Mononuclear cell (primary cell): Measurements from ENCODE around the gene PCNT. TPM values are rescaled to one million over a fixed set of nuclear protein-coding genes. Genes with fewer than 3 reads are reported as not detected.

Experiments used
- H3K27me3 ChIP-seq: 2 replicates; pipeline ENCODE4 v1.6.0; 2011; ENCODE audit warnings: low read length, control low read depth; ENCODE audit not compliant: insufficient read depth
- H3K4me1 ChIP-seq: 2 replicates; pipeline ENCODE4 v1.5.1; 2011; ENCODE audit warnings: mild to moderate bottlenecking, low read length, control low read depth; ENCODE audit not compliant: insufficient read depth
- H3K4me3 ChIP-seq: 2 replicates; pipeline ENCODE4 v1.5.1; 2011; ENCODE audit warnings: mild to moderate bottlenecking, low read length, moderate library complexity
- H3K9me3 ChIP-seq: 2 replicates; pipeline ENCODE4 v1.5.1; 2011; ENCODE audit warnings: low read depth, mild to moderate bottlenecking, control low read depth, low read length
- total RNA-seq: library from RNA; depleted of rRNA; stranded (reverse); fragments of >200 nt; gene quantifications from one replicate; pipeline ENCODE4 v1.2.3, GENCODE V29; 2012

Gene PCNT
- total RNA-seq, 1 donor: 27.9 TPM

DNA sequence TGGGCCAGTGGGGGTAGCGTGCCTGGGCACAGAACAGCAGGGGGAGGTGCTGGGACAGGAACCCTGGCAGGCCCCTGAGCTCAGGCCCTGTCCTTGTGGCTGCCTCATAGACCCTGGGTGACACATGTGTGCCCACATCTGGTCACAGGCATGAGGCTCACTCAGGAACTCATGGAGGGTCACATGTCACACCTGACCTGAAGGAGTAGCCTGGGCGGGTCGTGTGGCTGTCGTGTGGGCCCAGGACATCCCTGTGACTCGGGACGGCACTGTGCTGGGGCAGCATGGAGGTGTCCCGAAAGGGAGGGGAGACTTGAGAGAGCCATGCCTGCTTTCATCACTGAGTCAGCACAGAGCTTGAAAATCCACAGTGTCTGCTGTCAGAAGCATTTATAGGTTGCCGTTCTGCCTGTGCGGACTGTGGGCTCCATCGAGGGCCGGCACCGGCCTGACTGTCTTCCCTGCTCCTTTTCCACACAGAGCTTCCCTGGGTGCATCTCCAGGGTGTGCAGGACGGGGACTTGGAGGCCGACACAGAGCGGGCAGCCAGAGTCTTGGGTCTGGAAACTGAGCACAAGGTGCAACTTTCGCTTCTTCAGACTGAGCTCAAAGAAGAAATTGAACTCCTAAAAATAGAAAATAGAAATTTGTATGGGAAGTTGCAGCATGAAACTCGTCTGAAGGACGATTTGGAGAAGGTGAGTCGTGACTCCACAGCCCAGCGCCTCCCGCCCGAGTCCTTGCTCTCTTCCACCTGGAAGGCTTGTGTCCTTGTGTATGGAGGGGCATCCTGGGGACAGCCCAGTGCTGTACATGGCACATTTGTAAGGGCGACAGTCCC lies 32.8 kb downstream of the PCNT start:
- Histone ChIP-seq H3K27me3 (no peaks in the 10 kb centered on the region), H3K9me3 (no peaks in the 10 kb centered on the region), H3K4me3 (no peak overlapping the region), H3K4me1 (no peaks in the 10 kb centered on the region)

- no peaks in the 10 kb centered on the region for H3K4me1 ChIP-seq
- H3K4me3 ChIP-seq: no peak overlapping the region
- H3K27me3 ChIP-seq: no peaks in the 10 kb centered on the region
- H3K9me3 ChIP-seq: no peaks in the 10 kb centered on the region
Observed at GRCh38 chr21:46357335-46357604, 33.3 kb downstream of the PCNT start.

DNA sequence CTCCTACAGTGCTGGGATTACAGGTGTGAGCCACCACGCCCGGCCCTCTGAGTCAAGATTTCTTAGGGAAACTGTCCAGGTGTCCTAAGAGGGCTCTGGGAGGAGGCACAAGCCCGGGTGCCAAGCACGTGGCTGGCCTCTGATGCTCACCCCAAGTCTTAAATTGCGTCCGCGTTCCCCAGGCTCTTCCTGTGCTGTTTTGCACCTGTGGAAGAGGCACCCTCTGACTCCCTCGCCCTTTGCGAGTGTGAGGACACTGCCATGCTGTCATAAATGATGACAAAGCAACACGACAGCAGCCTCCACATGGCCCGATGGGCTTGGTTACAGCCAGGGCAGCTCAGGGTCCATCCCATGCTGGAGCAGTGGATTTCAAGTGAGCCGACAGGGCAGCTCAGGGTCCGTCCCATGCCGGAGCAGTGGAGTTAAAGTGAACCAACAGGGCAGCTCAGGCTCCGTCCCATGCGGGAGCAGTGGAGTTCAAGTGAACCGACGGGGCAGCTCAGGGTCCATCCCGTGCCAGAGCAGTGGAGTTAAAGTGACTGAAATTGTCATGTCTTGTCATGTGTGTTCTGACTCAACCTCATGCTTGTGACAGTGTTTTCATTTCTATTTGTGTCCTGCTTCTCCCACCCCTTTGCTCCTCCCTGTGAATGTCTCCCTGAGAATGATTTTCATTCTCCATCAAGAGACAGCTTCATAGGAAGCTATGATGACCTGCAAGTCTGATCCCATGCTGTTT lies 33.9 kb downstream of the PCNT start:
- Histone ChIP-seq H3K9me3 (no peaks in the 10 kb centered on the region), H3K27me3 (no peaks in the 10 kb centered on the region), H3K4me1 (no peaks in the 10 kb centered on the region), H3K4me3 (no peak overlapping the region)

- H3K27me3 ChIP-seq: no peaks in the 10 kb centered on the region
- H3K9me3 ChIP-seq: no peaks in the 10 kb centered on the region
- no peak overlapping the region for H3K4me3 ChIP-seq
- no peaks in the 10 kb centered on the region for H3K4me1 ChIP-seq
Observed at GRCh38 chr21:46361176-46361575, 37.2 kb downstream of the PCNT start.

- Histone ChIP-seq H3K4me3 (no peak overlapping the region), H3K9me3 (no peaks in the 10 kb centered on the region), H3K27me3 (no peaks in the 10 kb centered on the region), H3K4me1 (no peaks in the 10 kb centered on the region)
Observed at GRCh38 chr21:46361935-46362334, 38.0 kb downstream of the PCNT start.

DNA sequence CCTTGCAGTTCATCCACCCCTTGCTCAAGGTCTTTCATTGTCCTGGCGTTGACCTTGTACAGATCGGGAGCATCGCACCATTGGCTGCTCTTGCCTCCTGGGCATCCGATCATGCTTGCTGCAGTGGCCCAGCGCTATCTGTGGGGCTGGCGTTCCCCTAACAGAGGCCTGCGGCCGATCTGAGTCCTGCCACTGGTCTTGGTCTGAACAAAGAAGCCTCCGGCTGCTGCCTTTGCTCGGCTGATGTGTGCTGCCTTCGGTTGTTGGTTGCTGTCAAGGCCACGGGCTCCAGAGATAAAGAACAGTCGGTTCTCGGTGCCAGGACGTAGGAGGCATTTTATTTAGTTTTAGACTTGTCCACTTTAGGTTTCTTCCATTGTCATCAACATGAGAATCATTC lies 39.0 kb downstream of the PCNT start:
- Histone ChIP-seq H3K4me1 (peaks cover 2% of the 10 kb centered on the region), H3K9me3 (no peaks in the 10 kb centered on the region), H3K4me3 (no peak overlapping the region), H3K27me3 (no peaks in the 10 kb centered on the region)

DNA sequence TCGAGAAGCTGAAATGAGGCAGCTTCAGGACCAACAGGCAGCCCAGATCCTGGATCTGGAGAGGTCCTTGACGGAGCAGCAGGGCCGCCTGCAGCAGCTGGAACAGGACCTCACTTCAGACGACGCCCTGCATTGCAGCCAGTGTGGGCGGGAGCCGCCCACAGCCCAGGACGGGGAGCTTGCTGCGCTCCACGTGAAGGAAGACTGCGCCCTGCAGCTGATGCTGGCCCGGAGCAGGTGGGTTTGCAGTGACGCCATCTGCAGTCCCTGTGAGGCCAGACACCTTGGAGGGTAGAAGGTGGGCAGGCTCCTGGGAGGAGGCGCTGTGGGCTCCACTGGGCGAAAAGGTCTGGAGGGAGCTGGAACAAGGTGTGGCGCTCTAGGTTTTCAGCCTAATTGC lies 39.7 kb downstream of the PCNT start:
- Histone ChIP-seq H3K4me1 (peaks cover 9% of the 10 kb centered on the region), H3K27me3 (no peaks in the 10 kb centered on the region), H3K4me3 (no peak overlapping the region), H3K9me3 (no peaks in the 10 kb centered on the region)

GRCh38 chr21:46366091-46366490 lies 42.1 kb downstream of the PCNT start:
- Histone ChIP-seq H3K9me3 (no peaks in the 10 kb centered on the region), H3K4me1 (peaks cover 21% of the 10 kb centered on the region), H3K4me3 (no peak overlapping the region), H3K27me3 (no peaks in the 10 kb centered on the region)

DNA sequence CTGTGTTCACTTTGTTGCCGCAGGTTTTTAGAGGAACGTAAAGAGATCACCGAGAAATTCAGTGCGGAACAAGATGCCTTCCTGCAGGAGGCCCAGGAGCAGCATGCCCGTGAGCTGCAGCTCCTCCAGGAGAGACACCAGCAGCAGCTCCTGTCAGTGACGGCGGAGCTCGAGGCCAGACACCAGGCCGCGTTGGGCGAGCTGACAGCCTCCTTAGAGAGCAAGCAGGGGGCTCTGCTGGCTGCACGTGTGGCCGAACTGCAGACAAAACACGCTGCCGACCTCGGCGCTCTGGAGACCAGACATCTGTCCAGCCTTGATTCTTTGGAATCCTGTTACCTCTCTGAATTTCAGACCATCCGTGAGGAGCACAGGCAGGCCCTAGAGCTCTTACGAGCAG lies 42.6 kb downstream of the PCNT start:
- Histone ChIP-seq H3K9me3 (no peaks in the 10 kb centered on the region), H3K4me1 (peaks cover 21% of the 10 kb centered on the region)

GRCh38 chr21:46366966-46367365 lies 43.0 kb downstream of the PCNT start:
- Histone ChIP-seq H3K27me3 (no peaks in the 10 kb centered on the region), H3K9me3 (no peaks in the 10 kb centered on the region), H3K4me3 (no peak overlapping the region), H3K4me1 (peaks cover 21% of the 10 kb centered on the region)

More for the DNA sequence above, 42.6 kb downstream of the PCNT start:
- Histone ChIP-seq H3K27me3 (no peaks in the 10 kb centered on the region), H3K4me3 (no peak overlapping the region)

DNA sequence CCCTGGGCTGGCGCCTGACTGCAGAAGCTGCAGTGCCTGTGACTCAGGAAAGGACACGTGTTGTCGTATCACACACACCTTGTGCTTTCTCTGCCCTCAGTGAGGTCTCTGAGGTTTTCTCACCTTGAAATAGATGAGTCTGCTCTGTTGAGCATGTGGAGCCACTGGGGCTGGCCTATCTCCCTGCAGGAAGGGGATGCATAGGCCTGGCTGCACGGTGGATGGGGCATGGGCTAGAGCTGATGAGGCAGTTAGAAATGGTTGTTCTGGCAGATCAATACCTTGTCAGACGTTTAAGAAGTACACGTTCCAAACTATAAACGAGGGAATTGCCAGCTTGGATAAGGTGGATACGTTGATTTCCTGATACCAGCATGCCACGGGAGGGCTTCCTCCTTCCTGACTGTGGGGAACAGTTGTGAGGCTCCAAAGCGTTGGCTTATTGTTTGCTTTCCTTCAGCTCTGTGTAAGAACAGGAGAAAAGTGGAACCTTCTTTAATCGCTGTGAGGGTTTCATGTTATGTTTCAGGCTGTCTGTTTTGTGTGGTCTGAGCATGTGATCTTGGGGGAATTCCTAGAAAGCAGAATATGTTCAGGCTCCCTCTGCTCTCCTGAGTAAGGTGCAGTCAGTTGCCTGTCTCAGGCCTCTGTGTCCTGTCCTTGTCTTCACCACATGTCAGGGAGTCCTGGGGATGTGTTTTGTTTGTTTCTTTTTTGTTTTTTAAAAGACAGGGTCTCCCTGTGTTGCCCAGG lies 44.8 kb downstream of the PCNT start:
- H3K4me1 ChIP-seq: peaks cover 21% of the 10 kb centered on the region
- H3K9me3 ChIP-seq: no peaks in the 10 kb centered on the region
- no peaks in the 10 kb centered on the region for H3K27me3 ChIP-seq
- no peak overlapping the region for H3K4me3 ChIP-seq

- Histone ChIP-seq H3K9me3 (no peaks in the 10 kb centered on the region), H3K4me3 (no peak overlapping the region), H3K4me1 (peaks cover 21% of the 10 kb centered on the region), H3K27me3 (no peaks in the 10 kb centered on the region)
Observed at GRCh38 chr21:46369520-46370235, 45.7 kb downstream of the PCNT start.

GRCh38 chr21:46371204-46372013 lies 47.5 kb downstream of the PCNT start:
- H3K27me3 ChIP-seq: no peaks in the 10 kb centered on the region
- peaks cover 21% of the 10 kb centered on the region for H3K4me1 ChIP-seq
- no peaks in the 10 kb centered on the region for H3K9me3 ChIP-seq
- no peak overlapping the region for H3K4me3 ChIP-seq

- no peaks in the 10 kb centered on the region for H3K9me3 ChIP-seq
- no peak overlapping the region for H3K4me3 ChIP-seq
- H3K4me1 ChIP-seq: peaks cover 21% of the 10 kb centered on the region
- no peaks in the 10 kb centered on the region for H3K27me3 ChIP-seq
Observed at GRCh38 chr21:46372014-46372485, 48.1 kb downstream of the PCNT start.
